Mammary epithelial cell (primary cell): ENCODE data around the gene RELN.

ENCODE experiments used
- EZH2 ChIP-seq: IDR thresholded peaks from 2 replicates; pipeline ENCODE4 v1.6.1; 2012; ENCODE audit warnings: low read length, inconsistent platforms, borderline replicate concordance
- TF ChIP-seq, protein P1 (sequence below), 2 donors: IDR thresholded peaks in 1 of 2; conservative IDR thresholded peaks in 1 of 2; 2 replicates each; pipeline ENCODE4 v1.5.1; 2011 to 2012; ENCODE audit warnings: inconsistent platforms in 2 of 2, low read length in 2 of 2, mild to moderate bottlenecking in 2 of 2, control low read depth in 1 of 2, low read depth in 1 of 2; ENCODE audit not compliant: insufficient read depth in 1 of 2; ENCODE audit errors: extremely low read depth in 1 of 2

DNA sequence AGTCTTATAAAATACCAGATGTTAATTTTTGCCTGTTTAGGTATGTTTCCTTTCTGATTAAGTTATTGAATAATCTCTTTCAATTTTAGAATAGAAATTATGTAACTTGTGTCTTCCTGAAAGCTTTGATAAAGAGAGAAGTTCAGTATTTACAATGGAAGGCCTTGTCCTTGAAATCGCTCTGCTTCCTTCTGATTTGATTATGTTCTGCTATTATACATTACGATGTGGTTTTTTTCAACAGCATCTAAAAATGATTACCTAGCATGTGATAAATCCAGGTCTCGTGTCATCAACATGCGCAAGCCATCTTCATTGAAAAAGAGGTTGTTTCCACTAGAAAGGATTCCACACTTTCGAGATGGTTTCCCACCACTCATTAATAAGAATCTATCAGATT lies 447.0 kb downstream of the RELN start:
- TF ChIP-seq EZH2, result no peak
- TF ChIP-seq, protein P1, sequence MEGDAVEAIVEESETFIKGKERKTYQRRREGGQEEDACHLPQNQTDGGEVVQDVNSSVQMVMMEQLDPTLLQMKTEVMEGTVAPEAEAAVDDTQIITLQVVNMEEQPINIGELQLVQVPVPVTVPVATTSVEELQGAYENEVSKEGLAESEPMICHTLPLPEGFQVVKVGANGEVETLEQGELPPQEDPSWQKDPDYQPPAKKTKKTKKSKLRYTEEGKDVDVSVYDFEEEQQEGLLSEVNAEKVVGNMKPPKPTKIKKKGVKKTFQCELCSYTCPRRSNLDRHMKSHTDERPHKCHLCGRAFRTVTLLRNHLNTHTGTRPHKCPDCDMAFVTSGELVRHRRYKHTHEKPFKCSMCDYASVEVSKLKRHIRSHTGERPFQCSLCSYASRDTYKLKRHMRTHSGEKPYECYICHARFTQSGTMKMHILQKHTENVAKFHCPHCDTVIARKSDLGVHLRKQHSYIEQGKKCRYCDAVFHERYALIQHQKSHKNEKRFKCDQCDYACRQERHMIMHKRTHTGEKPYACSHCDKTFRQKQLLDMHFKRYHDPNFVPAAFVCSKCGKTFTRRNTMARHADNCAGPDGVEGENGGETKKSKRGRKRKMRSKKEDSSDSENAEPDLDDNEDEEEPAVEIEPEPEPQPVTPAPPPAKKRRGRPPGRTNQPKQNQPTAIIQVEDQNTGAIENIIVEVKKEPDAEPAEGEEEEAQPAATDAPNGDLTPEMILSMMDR (conservative IDR thresholded peaks at IDR 0.05 in 1 of 2, IDR thresholded peaks at IDR 0.05 in 1 of 2; ENCODE audit: extremely low read depth in 1 of 2, insufficient read depth in 1 of 2, low read depth in 1 of 2, low read length in 2 of 2), result no peak
